GM12865 (cell line): Measurements from ENCODE around the gene FOXR1.
"Not testable (repeated sequence)": the region's sequence is repeated elsewhere in the genome, so short reads cannot be mapped to it uniquely, and the experiment has no call there.

Experiments
- DNase-seq: peaks from one replicate; pipeline ENCODE4 v3.0.0; 2010; ENCODE audit warnings: low read depth
- H3K4me3 ChIP-seq: 2 replicates; pipeline ENCODE4 v1.5.1; 2011; ENCODE audit warnings: mild to moderate bottlenecking, low read depth, low read length, control low read depth
- TF ChIP-seq, protein P1 (sequence below): IDR thresholded peaks from 2 replicates; pipeline ENCODE4 v1.5.1; 2011; ENCODE audit warnings: low read length, control low read depth, low read depth, inconsistent platforms; ENCODE audit not compliant: insufficient read depth; ENCODE audit errors: missing control alignments

FOXR1 gene

DNA sequence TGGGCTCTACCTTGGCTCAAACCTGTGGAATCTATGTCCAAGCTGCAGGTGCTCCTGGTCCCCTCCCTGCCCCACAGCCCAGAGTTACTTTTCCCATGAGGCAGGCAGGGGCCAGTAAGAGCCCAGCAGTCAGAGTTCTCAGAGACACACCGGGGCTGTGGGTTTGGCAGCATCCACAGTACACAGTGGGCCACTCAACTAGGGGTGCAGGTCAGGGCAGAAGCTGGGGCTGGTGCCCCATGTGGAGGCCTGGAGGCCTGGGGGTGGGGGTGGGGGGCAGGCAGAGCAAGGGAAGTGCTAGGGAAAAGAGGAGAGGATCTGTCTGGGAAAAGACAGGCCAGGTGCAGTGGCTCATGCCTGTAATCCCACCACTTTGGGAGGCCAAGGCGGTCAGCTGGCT, 13.0 kb upstream of the FOXR1 start:
- no peak overlapping the region for H3K4me3 ChIP-seq
- DNase-seq = no peak
- TF ChIP-seq, protein P1, sequence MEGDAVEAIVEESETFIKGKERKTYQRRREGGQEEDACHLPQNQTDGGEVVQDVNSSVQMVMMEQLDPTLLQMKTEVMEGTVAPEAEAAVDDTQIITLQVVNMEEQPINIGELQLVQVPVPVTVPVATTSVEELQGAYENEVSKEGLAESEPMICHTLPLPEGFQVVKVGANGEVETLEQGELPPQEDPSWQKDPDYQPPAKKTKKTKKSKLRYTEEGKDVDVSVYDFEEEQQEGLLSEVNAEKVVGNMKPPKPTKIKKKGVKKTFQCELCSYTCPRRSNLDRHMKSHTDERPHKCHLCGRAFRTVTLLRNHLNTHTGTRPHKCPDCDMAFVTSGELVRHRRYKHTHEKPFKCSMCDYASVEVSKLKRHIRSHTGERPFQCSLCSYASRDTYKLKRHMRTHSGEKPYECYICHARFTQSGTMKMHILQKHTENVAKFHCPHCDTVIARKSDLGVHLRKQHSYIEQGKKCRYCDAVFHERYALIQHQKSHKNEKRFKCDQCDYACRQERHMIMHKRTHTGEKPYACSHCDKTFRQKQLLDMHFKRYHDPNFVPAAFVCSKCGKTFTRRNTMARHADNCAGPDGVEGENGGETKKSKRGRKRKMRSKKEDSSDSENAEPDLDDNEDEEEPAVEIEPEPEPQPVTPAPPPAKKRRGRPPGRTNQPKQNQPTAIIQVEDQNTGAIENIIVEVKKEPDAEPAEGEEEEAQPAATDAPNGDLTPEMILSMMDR = no peak

DNA sequence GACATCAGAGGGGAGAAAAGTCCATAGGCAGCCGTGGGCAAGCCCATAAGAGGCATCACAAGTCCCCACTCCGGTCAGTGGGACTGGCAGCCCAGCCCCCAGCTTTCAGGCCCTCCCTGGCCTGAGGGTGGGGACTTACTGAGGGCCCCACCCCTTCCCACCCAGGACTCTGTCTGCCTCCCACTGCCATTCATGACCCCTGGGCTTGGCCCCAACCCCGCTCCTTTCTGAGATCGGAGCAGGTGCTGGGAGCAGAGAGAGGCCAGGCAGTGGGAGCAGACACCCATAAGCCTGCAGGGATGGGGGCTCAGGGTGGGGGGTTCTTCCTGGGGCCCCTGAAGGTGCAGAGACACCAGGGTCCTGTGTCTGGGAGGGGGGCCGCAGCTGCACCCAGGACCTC, 10.4 kb upstream of the FOXR1 start:
- TF ChIP-seq, protein P1 = no peak
- H3K4me3 ChIP-seq = no peak overlapping the region
- DNase-seq = no peak

DNA sequence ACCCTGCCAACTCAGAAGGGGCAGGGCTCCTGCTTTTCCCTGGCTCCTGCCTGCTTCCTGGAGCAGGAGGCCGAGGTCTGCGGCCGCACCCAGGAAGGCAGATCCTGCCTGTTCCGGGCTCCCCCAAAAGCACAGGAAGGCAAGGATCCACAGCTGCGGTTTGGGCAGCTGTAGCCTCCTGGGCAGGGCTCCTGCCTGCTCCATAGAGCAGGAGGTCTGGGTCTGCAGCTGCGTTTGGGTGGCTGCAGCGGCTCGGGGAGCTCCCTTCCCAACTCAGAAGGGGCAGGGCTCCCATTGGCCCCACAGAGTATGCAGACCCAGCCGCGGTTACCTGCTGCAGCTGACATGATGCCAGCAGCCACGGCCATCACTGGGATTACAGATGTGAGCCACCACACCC, 10.0 kb upstream of the FOXR1 start:
- TF ChIP-seq, protein P1 = no peak
- DNase-seq = no peak
- H3K4me3 ChIP-seq = no peak overlapping the region

DNA sequence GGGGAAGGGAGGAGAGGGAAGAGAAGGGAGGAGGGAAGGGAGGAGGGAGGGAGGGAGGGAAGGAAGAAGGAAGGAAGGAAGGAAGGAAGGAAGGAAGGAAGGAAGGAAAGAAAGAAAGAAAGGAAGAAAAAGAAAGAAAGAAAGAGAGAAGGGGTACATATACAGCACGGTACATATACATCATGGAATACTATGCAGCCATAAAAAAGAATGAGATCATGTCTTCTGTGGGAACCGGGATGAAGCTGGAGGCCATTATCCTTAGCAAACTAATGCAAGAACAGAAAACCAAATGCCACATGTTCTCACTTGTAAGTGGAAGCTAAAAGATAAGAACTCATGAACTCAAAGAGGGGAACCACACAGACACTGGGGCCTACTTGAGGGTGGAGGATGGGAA, 2.1 kb upstream of the FOXR1 start:
- DNase-seq, H3K4me3 ChIP-seq: not testable (repeated sequence)

DNA sequence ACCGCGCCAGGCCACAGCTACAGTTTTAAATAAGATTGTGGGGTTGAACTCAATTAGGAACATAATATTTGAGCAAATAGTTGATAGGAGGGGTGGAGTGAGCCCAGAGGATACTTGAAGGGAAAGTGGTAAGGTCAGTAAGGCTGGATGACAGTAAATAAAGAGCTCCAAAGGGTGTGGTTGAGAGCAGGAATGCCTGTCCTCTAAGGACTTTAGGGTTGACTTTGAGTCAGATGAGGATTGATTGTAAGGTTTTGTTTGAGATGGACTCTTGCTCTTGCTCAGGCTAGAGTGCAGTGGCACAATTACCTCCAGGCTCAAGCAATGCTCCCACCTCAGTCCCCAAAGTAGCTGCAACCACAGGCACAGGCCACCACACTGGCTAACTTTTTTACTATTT, 2.4 kb downstream of the FOXR1 start:
- TF ChIP-seq, protein P1 = no peak
- H3K4me3 ChIP-seq = no peak overlapping the region
- no peak for DNase-seq

DNA sequence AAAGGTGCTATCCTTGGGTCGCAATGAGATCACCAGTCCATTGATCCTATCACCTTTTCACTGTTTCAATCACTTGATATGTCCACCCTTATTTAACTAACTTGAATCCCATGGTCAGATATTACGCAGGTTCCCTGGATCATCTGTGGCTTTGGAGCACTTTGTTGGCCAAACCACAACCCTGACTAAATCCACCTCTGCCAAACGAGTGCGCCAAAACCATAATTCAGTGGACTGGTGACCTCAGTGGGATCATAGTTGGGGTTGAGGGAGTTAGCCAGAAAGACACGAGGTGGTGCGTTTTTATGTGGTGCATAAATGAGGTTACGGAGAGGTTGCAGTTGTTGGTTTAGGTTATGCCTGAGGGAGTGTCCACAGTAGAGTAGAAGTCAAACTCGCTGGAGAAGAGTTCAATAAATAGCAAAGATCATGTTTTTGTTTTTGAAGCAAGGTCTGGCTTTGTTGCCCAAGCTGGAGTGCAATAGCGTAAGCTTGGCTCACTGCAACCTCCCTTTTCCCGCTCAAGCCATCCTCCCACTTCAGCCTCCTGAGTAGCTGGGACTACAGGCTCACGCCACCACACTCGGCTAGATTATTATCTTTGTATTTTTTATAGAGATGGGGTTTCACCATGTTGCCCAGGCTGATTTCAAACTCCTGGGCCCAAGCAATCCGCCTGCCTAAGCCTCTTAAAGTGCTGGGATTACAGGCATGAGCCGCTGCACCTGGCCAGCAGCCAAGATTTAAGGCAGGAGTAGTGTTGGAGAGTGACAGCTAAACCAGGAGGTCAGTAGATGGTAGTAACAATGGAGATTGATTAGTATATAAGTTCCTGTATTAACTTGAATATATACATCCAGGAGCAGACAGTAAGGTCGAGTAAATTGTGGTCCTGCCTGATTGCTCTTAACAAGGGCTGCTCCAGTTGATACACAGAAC, 4.5 kb downstream of the FOXR1 start:
- H3K4me3 ChIP-seq = no peak overlapping the region
- TF ChIP-seq, protein P1 = no peak
- no peak for DNase-seq

DNA sequence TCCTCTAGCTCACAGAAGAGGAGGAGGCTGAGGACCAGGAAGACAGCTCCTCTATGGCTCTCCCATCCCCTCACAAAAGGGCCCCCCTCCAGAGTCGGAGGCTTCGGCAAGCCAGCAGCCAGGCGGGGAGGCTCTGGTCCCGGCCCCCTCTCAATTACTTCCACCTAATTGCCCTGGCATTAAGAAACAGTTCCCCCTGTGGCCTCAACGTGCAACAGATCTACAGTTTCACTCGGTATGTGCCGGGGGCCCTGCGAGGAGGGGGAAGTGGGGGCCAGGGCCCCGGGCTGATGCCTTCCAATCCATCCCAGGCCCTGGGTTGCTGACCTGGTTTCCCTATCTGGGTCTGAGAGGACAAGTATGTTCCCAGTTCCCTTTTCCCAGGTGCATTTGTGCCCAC, 7.9 kb downstream of the FOXR1 start:
- no peak overlapping the region for H3K4me3 ChIP-seq
- TF ChIP-seq, protein P1 = no peak
- no peak for DNase-seq
